HAP-1 (cell line): ENCODE data around the gene ASIC3.

Experiments used
- DNase-seq, 2 experiments: peaks; one replicate each; pipeline ENCODE4 v3.0.0-alpha.2; 2016 to 2020; ENCODE audit warnings: low spot score in 2 of 2
- H3K27me3 ChIP-seq: fragments of 250-450 bp; sonication (Bioruptor Pico); 2 replicates; pipeline ENCODE4 v1.5.1; 2020; ENCODE audit warnings: low read depth, mild to moderate bottlenecking, moderate library complexity
- H3K36me3 ChIP-seq: fragments of 250-450 bp; sonication (Bioruptor Pico); replicated peaks from 2 replicates; pipeline ENCODE4 v1.5.1; 2020; ENCODE audit warnings: mild to moderate bottlenecking
- H3K4me1 ChIP-seq: fragments of 250-450 bp; sonication (Bioruptor Pico); 2 replicates; pipeline ENCODE4 v1.5.1; 2020; ENCODE audit warnings: mild to moderate bottlenecking
- H3K4me3 ChIP-seq: fragments of 250-450 bp; sonication (Bioruptor Pico); 2 replicates; pipeline ENCODE4 v1.5.1; 2020; ENCODE audit warnings: mild to moderate bottlenecking, moderate library complexity
- H3K9me3 ChIP-seq: fragments of 250-450 bp; sonication (Bioruptor Pico); 2 replicates; pipeline ENCODE4 v1.5.1; 2020; ENCODE audit warnings: mild to moderate bottlenecking, moderate library complexity
- in situ Hi-C: fragments of 300-500 bp; cut with MboI; formaldehyde crosslinking; loops from 3 replicates; pipeline ENCODE4 v1.14.3; 2020; ENCODE audit warnings: low sequenced_read_pairs, inconsistent platforms, mixed read lengths

The ASIC3 gene

GRCh38 chr7:151047976-151048815, at the start of gene ASIC3:
Gene ASIC3, plus strand, starts transcription at chr7:151048531. Its CDS starts 355 bp downstream, at chr7:151048886.
- Histone ChIP-seq H3K36me3 (no peaks in the 10 kb centered on the region; the same call in 1 of the 2 replicates), H3K4me3 (no peak within 1 kb of the TSS), H3K27me3 (no peaks in the 10 kb centered on the region), H3K9me3 (no peaks in the 10 kb centered on the region), H3K4me1 (no peaks in the 10 kb centered on the region)
- no peak for DNase-seq
- in situ Hi-C loops, result no loop called here

- no peaks in the 10 kb centered on the region for H3K9me3 ChIP-seq
- H3K27me3 ChIP-seq, result no peaks in the 10 kb centered on the region
- in situ Hi-C loops, result no loop called here
- no peak for DNase-seq
- no peak overlapping the region for H3K4me3 ChIP-seq
- no peaks in the 10 kb centered on the region for H3K36me3 ChIP-seq
- H3K4me1 ChIP-seq, result no peaks in the 10 kb centered on the region; the same call in 1 of the 2 replicates
Observed at GRCh38 chr7:150999001-150999400, 49.3 kb upstream of the ASIC3 start.

- no peaks in the 10 kb centered on the region for H3K36me3 ChIP-seq
- no peaks in the 10 kb centered on the region for H3K9me3 ChIP-seq
- no peak overlapping the region for H3K4me3 ChIP-seq
- no peaks in the 10 kb centered on the region; the same call in 1 of the 2 replicates for H3K4me1 ChIP-seq
- DNase-seq, result no peak
- in situ Hi-C loops, result no loop called here
- no peaks in the 10 kb centered on the region for H3K27me3 ChIP-seq
Observed at GRCh38 chr7:150999497-151000230, 48.7 kb upstream of the ASIC3 start.

- Histone ChIP-seq H3K36me3 (no peaks in the 10 kb centered on the region), H3K9me3 (no peaks in the 10 kb centered on the region), H3K27me3 (no peaks in the 10 kb centered on the region), H3K4me3 (no peak overlapping the region), H3K4me1 (no peaks in the 10 kb centered on the region; the same call in 1 of the 2 replicates)
- no peak for DNase-seq
- in situ Hi-C loops, result no loop called here
Observed at GRCh38 chr7:151000897-151001495, 47.3 kb upstream of the ASIC3 start.

GRCh38 chr7:151001546-151001945, 46.8 kb upstream of the ASIC3 start:
- no peaks in the 10 kb centered on the region for H3K9me3 ChIP-seq
- in situ Hi-C loops, result no loop called here
- no peaks in the 10 kb centered on the region; the same call in 1 of the 2 replicates for H3K4me1 ChIP-seq
- H3K4me3 ChIP-seq, result no peak overlapping the region
- H3K36me3 ChIP-seq, result no peaks in the 10 kb centered on the region
- H3K27me3 ChIP-seq, result no peaks in the 10 kb centered on the region
- DNase-seq, result no peak

GRCh38 chr7:151003572-151003971, 44.8 kb upstream of the ASIC3 start:
- Histone ChIP-seq H3K27me3 (no peaks in the 10 kb centered on the region), H3K4me3 (no peak overlapping the region), H3K36me3 (no peaks in the 10 kb centered on the region), H3K9me3 (no peaks in the 10 kb centered on the region), H3K4me1 (no peaks in the 10 kb centered on the region; the same call in 1 of the 2 replicates)
- DNase-seq, result no peak
- in situ Hi-C loops, result no loop called here

GRCh38 chr7:151005566-151005965, 42.8 kb upstream of the ASIC3 start:
- H3K4me3 ChIP-seq, result no peak overlapping the region
- no peak for DNase-seq
- no peaks in the 10 kb centered on the region for H3K27me3 ChIP-seq
- no peaks in the 10 kb centered on the region; the same call in 1 of the 2 replicates for H3K4me1 ChIP-seq
- no peaks in the 10 kb centered on the region for H3K36me3 ChIP-seq
- H3K9me3 ChIP-seq, result no peaks in the 10 kb centered on the region
- in situ Hi-C loops, result no loop called here

GRCh38 chr7:151006590-151007300, 41.6 kb upstream of the ASIC3 start:
- DNase-seq, result no peak
- H3K27me3 ChIP-seq, result no peaks in the 10 kb centered on the region
- H3K4me1 ChIP-seq, result no peaks in the 10 kb centered on the region; the same call in 1 of the 2 replicates
- no peaks in the 10 kb centered on the region for H3K36me3 ChIP-seq
- in situ Hi-C loops, result no loop called here
- no peaks in the 10 kb centered on the region for H3K9me3 ChIP-seq
- H3K4me3 ChIP-seq, result no peak overlapping the region

- no peaks in the 10 kb centered on the region for H3K9me3 ChIP-seq
- no peaks in the 10 kb centered on the region; the same call in 1 of the 2 replicates for H3K4me1 ChIP-seq
- no peaks in the 10 kb centered on the region for H3K36me3 ChIP-seq
- in situ Hi-C loops, result no loop called here
- H3K27me3 ChIP-seq, result no peaks in the 10 kb centered on the region
- no peak overlapping the region for H3K4me3 ChIP-seq
- no peak for DNase-seq
Observed at GRCh38 chr7:151007469-151007898, 40.8 kb upstream of the ASIC3 start.

- no peak for DNase-seq
- no peaks in the 10 kb centered on the region for H3K27me3 ChIP-seq
- H3K4me3 ChIP-seq, result no peak overlapping the region
- in situ Hi-C loops, result no loop called here
- no peaks in the 10 kb centered on the region; the same call in 1 of the 2 replicates for H3K4me1 ChIP-seq
- H3K36me3 ChIP-seq, result no peaks in the 10 kb centered on the region
- no peaks in the 10 kb centered on the region for H3K9me3 ChIP-seq
Observed at GRCh38 chr7:151008143-151008510, 40.2 kb upstream of the ASIC3 start.

- DNase-seq, result peak in 1 of 2 experiments; percentile 60
- Histone ChIP-seq H3K36me3 (no peaks in the 10 kb centered on the region), H3K9me3 (no peaks in the 10 kb centered on the region), H3K27me3 (no peaks in the 10 kb centered on the region), H3K4me1 (no peaks in the 10 kb centered on the region), H3K4me3 (no peak overlapping the region)
- in situ Hi-C loops, result no loop called here
Observed at GRCh38 chr7:151008511-151009323, 39.6 kb upstream of the ASIC3 start.

- H3K9me3 ChIP-seq, result no peaks in the 10 kb centered on the region
- no peak overlapping the region for H3K4me3 ChIP-seq
- H3K36me3 ChIP-seq, result no peaks in the 10 kb centered on the region
- H3K27me3 ChIP-seq, result no peaks in the 10 kb centered on the region
- no peak for DNase-seq
- in situ Hi-C loops, result no loop called here
- no peaks in the 10 kb centered on the region for H3K4me1 ChIP-seq
Observed at GRCh38 chr7:151009327-151010036, 38.8 kb upstream of the ASIC3 start.
